ENCODE measurements around the gene KRT72.
A peak's percentile ranks its signal among the peaks of the same experiment; 100 is the strongest.

The KRT72 gene

DNA sequence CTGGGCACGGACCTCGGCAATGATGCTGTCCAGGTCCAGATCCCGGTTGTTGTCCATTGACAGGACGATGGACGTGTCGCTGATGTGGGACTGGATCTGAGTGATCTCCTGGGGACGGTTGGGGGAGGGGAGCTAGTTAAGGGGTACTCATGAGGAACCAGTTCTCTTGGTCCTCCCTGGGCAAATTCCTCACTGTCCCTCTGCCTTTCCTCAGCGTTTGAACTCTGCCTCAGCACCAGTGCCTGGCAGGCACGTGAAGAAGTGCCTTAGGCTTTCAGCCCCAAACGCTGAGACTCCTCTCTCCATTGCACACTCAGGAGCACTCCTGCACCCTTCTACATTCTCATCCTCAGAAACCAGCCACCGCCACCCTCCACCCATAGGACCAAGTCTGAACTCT is 9.7 kb downstream of the KRT72 start:
- H3K4me3 ChIP-seq (ENCODE audit: low read depth, low read length), result no peak overlapping the region
- TF ChIP-seq, protein P1, sequence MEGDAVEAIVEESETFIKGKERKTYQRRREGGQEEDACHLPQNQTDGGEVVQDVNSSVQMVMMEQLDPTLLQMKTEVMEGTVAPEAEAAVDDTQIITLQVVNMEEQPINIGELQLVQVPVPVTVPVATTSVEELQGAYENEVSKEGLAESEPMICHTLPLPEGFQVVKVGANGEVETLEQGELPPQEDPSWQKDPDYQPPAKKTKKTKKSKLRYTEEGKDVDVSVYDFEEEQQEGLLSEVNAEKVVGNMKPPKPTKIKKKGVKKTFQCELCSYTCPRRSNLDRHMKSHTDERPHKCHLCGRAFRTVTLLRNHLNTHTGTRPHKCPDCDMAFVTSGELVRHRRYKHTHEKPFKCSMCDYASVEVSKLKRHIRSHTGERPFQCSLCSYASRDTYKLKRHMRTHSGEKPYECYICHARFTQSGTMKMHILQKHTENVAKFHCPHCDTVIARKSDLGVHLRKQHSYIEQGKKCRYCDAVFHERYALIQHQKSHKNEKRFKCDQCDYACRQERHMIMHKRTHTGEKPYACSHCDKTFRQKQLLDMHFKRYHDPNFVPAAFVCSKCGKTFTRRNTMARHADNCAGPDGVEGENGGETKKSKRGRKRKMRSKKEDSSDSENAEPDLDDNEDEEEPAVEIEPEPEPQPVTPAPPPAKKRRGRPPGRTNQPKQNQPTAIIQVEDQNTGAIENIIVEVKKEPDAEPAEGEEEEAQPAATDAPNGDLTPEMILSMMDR (IDR thresholded peaks at IDR 0.05; ENCODE audit: control insufficient read depth, extremely low read depth, insufficient read depth), result no peak
- DNase-seq (ENCODE audit: low read depth), result no peak

DNA sequence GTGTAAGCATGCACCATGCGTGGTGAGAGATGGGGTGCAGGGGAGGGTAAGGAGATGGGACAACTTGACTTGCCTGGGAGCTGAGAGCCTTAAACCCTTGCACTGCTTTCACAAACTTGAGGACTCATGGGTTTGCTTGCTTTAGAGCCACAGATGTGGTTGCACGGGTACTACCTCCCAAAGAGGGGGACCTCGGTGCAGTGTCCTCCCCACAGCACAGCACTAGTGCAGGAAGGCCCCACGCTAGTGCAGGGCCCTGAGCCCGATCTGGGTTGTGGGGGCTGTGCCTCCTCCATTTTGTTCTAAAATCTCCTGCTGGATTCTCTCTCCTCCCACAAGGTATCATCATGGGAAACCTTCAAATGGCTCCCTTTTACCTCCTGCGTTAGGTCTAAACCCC is 11.2 kb downstream of the KRT72 start:
- TF ChIP-seq, protein P1 (IDR thresholded peaks at IDR 0.05; ENCODE audit: control insufficient read depth, extremely low read depth, insufficient read depth), result no peak
- no peak overlapping the region for H3K4me3 ChIP-seq (ENCODE audit: low read depth, low read length)
- no peak for DNase-seq (ENCODE audit: low read depth)

DNA sequence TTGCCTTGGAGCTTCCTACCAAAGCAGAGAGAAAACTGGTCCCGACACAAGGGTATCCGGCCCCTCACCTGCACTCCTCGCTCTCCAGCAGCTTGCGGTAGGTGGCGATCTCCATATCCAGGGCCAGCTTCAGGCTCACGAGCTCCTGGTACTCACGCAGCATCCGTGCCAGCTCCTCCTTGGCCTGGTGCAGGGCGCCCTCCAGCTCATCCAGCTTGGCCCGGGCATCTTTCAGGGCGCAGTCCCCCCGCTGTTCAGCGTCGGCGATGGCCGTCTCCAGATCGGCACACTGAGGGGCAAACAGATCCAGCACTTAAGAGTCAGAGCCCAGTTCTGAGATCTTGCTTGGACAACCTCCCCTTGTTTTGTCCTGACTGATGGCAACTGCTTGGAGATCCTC is 13.7 kb downstream of the KRT72 start:
- no peak overlapping the region for H3K4me3 ChIP-seq (ENCODE audit: low read depth, low read length)
- TF ChIP-seq, protein P1 (IDR thresholded peaks at IDR 0.05; ENCODE audit: control insufficient read depth, extremely low read depth, insufficient read depth), result no peak
- no peak for DNase-seq (ENCODE audit: low read depth)

DNA sequence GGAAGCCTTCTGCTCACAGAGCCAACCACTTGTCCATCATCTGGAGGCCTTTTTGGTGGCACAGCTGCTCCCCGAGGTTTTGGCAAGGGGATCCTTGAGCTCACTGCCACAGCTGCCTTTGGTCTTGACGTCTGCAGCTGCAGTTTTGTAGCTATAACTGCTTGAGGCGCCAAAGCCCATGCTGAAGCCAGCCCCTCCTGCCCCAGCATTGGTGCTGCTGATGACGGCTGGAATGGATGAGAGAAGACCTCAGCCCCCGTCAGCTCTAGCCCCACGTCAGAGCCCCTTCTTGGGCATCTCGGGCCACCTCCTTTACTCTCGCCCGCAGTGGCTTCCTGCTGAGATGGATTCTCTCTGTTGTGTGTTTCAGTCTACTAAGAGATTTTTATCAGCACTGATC is 15.3 kb downstream of the KRT72 start:
- TF ChIP-seq, protein P1 (IDR thresholded peaks at IDR 0.05; ENCODE audit: control insufficient read depth, extremely low read depth, insufficient read depth), result no peak
- DNase-seq (ENCODE audit: low read depth), result no peak
- no peak overlapping the region for H3K4me3 ChIP-seq (ENCODE audit: low read depth, low read length)

DNA sequence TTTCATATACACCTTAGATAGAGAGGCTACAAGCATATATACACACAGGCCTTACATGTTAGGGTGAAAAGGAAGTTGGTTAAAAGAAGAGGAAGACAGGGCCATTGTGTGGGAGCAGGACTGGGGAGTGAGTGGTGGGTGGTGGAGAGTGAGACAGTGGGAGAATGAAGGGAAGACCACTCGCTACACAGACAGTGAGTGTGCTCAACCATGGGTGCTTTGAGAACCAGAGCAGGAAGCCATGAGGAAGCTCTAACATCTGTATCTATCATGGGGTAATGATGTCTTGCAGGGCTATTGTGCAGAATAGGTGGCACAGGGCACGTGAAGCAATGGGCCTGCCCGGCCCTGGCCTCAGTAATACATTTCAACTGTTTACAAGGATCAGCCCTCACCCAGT is 16.2 kb downstream of the KRT72 start:
- no peak overlapping the region for H3K4me3 ChIP-seq (ENCODE audit: low read depth, low read length)
- TF ChIP-seq, protein P1 (IDR thresholded peaks at IDR 0.05; ENCODE audit: control insufficient read depth, extremely low read depth, insufficient read depth), result no peak
- no peak for DNase-seq (ENCODE audit: low read depth)

DNA sequence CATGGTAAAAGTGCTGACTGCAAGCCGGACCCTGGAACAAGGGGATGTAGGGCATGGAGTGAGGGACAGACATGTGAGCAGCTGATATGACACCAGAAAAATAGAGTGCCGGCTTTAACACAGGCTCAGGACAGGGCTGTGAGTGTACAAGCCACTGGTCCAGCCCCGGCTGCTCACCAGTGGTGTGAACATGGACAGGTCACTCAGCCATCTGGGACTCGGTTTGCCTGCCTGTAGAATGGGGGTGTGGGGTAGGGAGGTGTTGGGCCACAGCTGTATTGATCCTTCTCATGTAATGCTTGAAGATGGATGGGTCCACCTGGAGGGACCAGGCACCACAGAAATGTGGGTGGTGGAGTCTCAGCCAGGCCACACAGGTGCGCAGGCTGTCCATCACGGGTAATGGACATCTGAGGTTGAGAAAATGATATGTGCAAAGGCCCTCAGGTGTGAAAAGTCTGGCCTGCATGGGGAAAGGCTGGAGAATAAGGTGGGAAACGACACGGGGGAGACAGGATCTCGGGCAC is 17.0 kb downstream of the KRT72 start:
- no peak overlapping the region for H3K4me3 ChIP-seq (ENCODE audit: low read depth, low read length)
- DNase-seq (ENCODE audit: low read depth), result no peak
- TF ChIP-seq, protein P1 (IDR thresholded peaks at IDR 0.05; ENCODE audit: control insufficient read depth, extremely low read depth, insufficient read depth), result no peak

DNA sequence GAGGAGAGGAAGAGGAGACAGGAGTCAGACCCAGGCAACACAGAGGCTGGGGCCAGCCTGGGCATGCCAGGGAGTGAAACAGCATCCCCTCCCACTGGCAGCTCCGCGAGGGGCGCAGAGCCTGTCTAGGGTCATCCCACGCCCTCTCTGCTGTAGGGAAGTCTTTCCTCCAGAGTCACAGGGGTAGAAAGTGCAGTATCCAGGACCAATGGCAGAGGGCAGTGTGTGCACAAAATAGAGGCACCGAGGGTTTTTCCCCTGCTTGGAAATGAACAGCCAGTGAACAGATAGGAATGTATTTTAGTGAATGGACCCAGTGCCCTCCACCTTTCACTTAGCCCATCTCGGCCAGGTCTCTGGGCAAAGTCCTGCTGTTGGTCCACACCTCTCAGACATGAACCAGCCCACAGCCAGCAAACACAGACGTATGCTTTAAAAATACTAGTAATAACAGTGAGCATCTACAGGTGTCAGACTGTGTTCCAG is 18.2 kb downstream of the KRT72 start:
- no peak overlapping the region for H3K4me3 ChIP-seq (ENCODE audit: low read depth, low read length)
- no peak for DNase-seq (ENCODE audit: low read depth)
- TF ChIP-seq, protein P1 (IDR thresholded peaks at IDR 0.05; ENCODE audit: control insufficient read depth, extremely low read depth, insufficient read depth), result peak; percentile 94

Data from LNCaP clone FGC (cell line).